Measurements from ENCODE around the gene VSIR.

VSIR gene

GRCh38 chr10:71718165-71718698 is 55.1 kb downstream of the VSIR start:
- no peak for TF ChIP-seq JUND (IDR thresholded peaks at IDR 0.05; ENCODE audit: low read depth)
- no peak for DNase-seq (ENCODE audit: low read depth in 1 of 2, low spot score in 1 of 2)
- in situ Hi-C loops (cut with HindIII; ENCODE audit: low pct_unique_long_range_greater_than_20kb, low sequenced_read_pairs): no loop called here

- no peak for TF ChIP-seq JUND (IDR thresholded peaks at IDR 0.05; ENCODE audit: low read depth)
- in situ Hi-C loops (cut with HindIII; ENCODE audit: low pct_unique_long_range_greater_than_20kb, low sequenced_read_pairs): no loop called here
- no peak for DNase-seq (ENCODE audit: low read depth in 1 of 2, low spot score in 1 of 2)
These were observed 55.8 kb downstream of the VSIR start for GRCh38 chr10:71717551-71717951.

- DNase-seq (ENCODE audit: low read depth in 1 of 2, low spot score in 1 of 2): no peak
- TF ChIP-seq JUND (IDR thresholded peaks at IDR 0.05; ENCODE audit: low read depth): no peak
- in situ Hi-C loops (cut with HindIII; ENCODE audit: low pct_unique_long_range_greater_than_20kb, low sequenced_read_pairs): no loop called here
These were observed 56.3 kb downstream of the VSIR start for GRCh38 chr10:71717056-71717455.

- in situ Hi-C loops (cut with HindIII; ENCODE audit: low pct_unique_long_range_greater_than_20kb, low sequenced_read_pairs): no loop called here
- no peak for TF ChIP-seq JUND (IDR thresholded peaks at IDR 0.05; ENCODE audit: low read depth)
- no peak for DNase-seq (ENCODE audit: low read depth in 1 of 2, low spot score in 1 of 2)
These were observed 56.9 kb downstream of the VSIR start for GRCh38 chr10:71716426-71716825.

- no peak for TF ChIP-seq JUND (IDR thresholded peaks at IDR 0.05; ENCODE audit: low read depth)
- in situ Hi-C loops (cut with HindIII; ENCODE audit: low pct_unique_long_range_greater_than_20kb, low sequenced_read_pairs): no loop called here
- no peak for DNase-seq (ENCODE audit: low read depth in 1 of 2, low spot score in 1 of 2)
These were observed 57.5 kb downstream of the VSIR start for GRCh38 chr10:71715860-71716259.

- no peak for DNase-seq (ENCODE audit: low read depth in 1 of 2, low spot score in 1 of 2)
- in situ Hi-C loops (cut with HindIII; ENCODE audit: low pct_unique_long_range_greater_than_20kb, low sequenced_read_pairs): no loop called here
- no peak for TF ChIP-seq JUND (IDR thresholded peaks at IDR 0.05; ENCODE audit: low read depth)
These were observed 58.3 kb downstream of the VSIR start for GRCh38 chr10:71715026-71715425.

GRCh38 chr10:71714592-71714991 is 58.7 kb downstream of the VSIR start:
- DNase-seq (ENCODE audit: low read depth in 1 of 2, low spot score in 1 of 2): no peak
- TF ChIP-seq JUND (IDR thresholded peaks at IDR 0.05; ENCODE audit: low read depth): no peak
- in situ Hi-C loops (cut with HindIII; ENCODE audit: low pct_unique_long_range_greater_than_20kb, low sequenced_read_pairs): no loop called here

GRCh38 chr10:71714031-71714410 is 59.3 kb downstream of the VSIR start:
- in situ Hi-C loops (cut with HindIII; ENCODE audit: low pct_unique_long_range_greater_than_20kb, low sequenced_read_pairs): no loop called here
- TF ChIP-seq JUND (IDR thresholded peaks at IDR 0.05; ENCODE audit: low read depth): no peak
- no peak for DNase-seq (ENCODE audit: low read depth in 1 of 2, low spot score in 1 of 2)

- in situ Hi-C loops (cut with HindIII; ENCODE audit: low pct_unique_long_range_greater_than_20kb, low sequenced_read_pairs): no loop called here
- no peak for TF ChIP-seq JUND (IDR thresholded peaks at IDR 0.05; ENCODE audit: low read depth)
- DNase-seq (ENCODE audit: low read depth in 1 of 2, low spot score in 1 of 2): peak; percentile 43 to 80
These were observed 59.9 kb downstream of the VSIR start for GRCh38 chr10:71713135-71714030.

- in situ Hi-C loops (cut with HindIII; ENCODE audit: low pct_unique_long_range_greater_than_20kb, low sequenced_read_pairs): no loop called here
- no peak for TF ChIP-seq JUND (IDR thresholded peaks at IDR 0.05; ENCODE audit: low read depth)
- no peak for DNase-seq (ENCODE audit: low read depth in 1 of 2, low spot score in 1 of 2)
These were observed 60.7 kb downstream of the VSIR start for GRCh38 chr10:71712572-71713134.

- in situ Hi-C loops (cut with HindIII; ENCODE audit: low pct_unique_long_range_greater_than_20kb, low sequenced_read_pairs): no loop called here
- DNase-seq (ENCODE audit: low read depth in 1 of 2, low spot score in 1 of 2): no peak
- no peak for TF ChIP-seq JUND (IDR thresholded peaks at IDR 0.05; ENCODE audit: low read depth)
These were observed 61.1 kb downstream of the VSIR start for GRCh38 chr10:71712170-71712569.

GRCh38 chr10:71711052-71711623 is 62.2 kb downstream of the VSIR start:
- in situ Hi-C loops (cut with HindIII; ENCODE audit: low pct_unique_long_range_greater_than_20kb, low sequenced_read_pairs): no loop called here
- DNase-seq (ENCODE audit: low read depth in 1 of 2, low spot score in 1 of 2): no peak
- no peak for TF ChIP-seq JUND (IDR thresholded peaks at IDR 0.05; ENCODE audit: low read depth)

- no peak for DNase-seq (ENCODE audit: low read depth in 1 of 2, low spot score in 1 of 2)
- in situ Hi-C loops (cut with HindIII; ENCODE audit: low pct_unique_long_range_greater_than_20kb, low sequenced_read_pairs): no loop called here
- no peak for TF ChIP-seq JUND (IDR thresholded peaks at IDR 0.05; ENCODE audit: low read depth)
These were observed 62.8 kb downstream of the VSIR start for GRCh38 chr10:71710519-71710918.

All from T47D (cell line).